Measurements from ENCODE around the gene KDM7A.

DNA sequence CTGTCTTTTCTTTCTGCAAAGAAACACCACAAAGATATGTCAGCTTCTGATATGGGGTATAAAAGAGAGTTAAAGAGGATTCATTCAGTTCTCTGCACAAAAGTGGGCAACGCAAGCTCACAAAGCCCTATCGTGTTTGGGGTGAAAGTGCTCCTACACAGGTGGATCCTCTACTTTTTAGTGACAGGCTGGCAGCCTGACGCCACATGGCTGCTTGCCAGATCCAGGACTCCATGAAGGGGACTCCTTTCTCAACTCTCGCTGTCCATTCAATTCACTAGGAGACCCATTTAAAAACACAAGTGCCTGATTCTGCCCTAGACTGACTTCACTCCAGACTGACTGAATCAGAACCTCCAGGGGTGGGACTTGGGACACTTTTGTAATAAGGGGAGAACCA is 122.0 kb downstream of the KDM7A start:
- TF ChIP-seq, protein P1, sequence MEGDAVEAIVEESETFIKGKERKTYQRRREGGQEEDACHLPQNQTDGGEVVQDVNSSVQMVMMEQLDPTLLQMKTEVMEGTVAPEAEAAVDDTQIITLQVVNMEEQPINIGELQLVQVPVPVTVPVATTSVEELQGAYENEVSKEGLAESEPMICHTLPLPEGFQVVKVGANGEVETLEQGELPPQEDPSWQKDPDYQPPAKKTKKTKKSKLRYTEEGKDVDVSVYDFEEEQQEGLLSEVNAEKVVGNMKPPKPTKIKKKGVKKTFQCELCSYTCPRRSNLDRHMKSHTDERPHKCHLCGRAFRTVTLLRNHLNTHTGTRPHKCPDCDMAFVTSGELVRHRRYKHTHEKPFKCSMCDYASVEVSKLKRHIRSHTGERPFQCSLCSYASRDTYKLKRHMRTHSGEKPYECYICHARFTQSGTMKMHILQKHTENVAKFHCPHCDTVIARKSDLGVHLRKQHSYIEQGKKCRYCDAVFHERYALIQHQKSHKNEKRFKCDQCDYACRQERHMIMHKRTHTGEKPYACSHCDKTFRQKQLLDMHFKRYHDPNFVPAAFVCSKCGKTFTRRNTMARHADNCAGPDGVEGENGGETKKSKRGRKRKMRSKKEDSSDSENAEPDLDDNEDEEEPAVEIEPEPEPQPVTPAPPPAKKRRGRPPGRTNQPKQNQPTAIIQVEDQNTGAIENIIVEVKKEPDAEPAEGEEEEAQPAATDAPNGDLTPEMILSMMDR (IDR thresholded peaks at IDR 0.05), result no peak
- TF ChIP-seq POLR2AphosphoS5 (IDR thresholded peaks at IDR 0.05), result no peak
